ENCODE measurements around the gene KNDC1.

KNDC1 gene

DNA sequence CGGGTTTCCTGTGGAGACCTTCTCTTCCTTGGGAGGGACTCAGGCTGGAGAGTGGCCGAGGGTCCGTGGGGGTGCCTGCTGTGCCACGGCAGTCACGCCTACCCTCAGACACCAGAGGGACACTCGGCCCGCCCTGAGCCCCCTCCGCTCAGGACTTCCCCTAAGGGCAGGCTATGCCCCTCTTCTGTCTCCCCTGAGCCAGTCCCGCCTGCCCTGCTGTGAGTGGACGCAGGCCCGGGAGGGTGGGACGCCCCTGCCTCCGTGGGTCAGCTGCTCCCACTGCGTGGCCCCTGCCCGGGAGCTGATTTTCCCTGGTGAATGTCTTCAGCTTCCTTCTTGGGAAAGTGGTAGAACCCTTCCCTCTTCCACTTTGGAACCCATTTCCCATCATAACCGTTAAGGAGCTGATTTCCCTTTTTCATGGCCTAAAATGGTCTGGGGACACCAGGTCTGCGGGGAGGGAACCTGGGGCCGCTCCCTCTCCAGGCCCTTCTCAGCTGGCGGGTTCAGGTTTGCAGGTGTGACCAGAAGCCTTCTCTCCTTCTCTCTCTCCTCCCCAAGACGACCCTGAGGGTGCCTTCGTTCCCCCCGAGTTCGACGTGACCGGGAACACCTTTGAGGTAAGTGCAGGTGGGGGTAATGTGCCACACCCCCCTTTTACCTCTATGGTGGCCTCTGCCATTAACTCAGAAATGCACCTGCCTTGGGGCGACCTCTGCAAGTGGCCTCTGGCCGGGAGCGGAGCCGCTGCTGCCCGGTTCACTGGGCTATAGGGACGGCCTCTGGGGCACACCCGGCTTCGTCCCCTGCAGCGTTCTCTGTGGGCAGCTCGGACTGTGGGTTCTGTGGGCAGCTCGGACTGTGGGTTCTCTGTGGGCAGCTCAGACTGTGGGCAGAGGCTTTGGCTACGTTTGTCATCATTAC, 7.9 kb downstream of the KNDC1 start:
- TF ChIP-seq, protein P1, sequence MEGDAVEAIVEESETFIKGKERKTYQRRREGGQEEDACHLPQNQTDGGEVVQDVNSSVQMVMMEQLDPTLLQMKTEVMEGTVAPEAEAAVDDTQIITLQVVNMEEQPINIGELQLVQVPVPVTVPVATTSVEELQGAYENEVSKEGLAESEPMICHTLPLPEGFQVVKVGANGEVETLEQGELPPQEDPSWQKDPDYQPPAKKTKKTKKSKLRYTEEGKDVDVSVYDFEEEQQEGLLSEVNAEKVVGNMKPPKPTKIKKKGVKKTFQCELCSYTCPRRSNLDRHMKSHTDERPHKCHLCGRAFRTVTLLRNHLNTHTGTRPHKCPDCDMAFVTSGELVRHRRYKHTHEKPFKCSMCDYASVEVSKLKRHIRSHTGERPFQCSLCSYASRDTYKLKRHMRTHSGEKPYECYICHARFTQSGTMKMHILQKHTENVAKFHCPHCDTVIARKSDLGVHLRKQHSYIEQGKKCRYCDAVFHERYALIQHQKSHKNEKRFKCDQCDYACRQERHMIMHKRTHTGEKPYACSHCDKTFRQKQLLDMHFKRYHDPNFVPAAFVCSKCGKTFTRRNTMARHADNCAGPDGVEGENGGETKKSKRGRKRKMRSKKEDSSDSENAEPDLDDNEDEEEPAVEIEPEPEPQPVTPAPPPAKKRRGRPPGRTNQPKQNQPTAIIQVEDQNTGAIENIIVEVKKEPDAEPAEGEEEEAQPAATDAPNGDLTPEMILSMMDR (IDR thresholded peaks at IDR 0.05; ENCODE audit: insufficient read depth, low read length, missing control alignments): no peak
- H3K4me3 ChIP-seq (ENCODE audit: low read depth, low read length): no peak overlapping the region
- CTCF ChIA-PET: no interaction called here
- DNase-seq (ENCODE audit: low read depth, low spot score): no peak
- POLR2A ChIA-PET: no interaction called here

DNA sequence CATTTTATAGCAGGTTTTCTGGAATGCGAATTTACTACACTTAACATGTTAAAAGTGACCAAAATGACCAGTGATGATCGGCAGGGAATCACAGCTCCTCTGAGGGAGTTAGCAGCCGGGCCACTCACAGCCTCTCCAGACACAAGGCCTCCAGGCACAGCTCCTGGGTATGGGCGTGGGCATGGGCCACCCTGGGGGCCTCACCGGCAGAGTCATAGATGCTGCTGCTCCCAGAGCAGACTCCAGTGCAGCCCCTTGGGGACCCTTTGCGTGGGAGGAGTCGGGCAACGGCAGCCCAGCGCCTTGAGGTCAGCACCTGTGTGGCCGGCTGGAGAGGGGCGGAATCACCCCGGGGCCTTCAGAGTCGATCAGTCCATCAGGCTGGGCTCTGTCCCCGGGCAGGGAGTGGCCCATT, 8.6 kb downstream of the KNDC1 start:
- ChIA-PET CTCF (no interaction called here), POLR2A (no interaction called here)
- DNase-seq (ENCODE audit: low read depth, low spot score): no peak
- H3K4me3 ChIP-seq (ENCODE audit: low read depth, low read length): no peak overlapping the region
- TF ChIP-seq, protein P1 (IDR thresholded peaks at IDR 0.05; ENCODE audit: insufficient read depth, low read length, missing control alignments): no peak

DNA sequence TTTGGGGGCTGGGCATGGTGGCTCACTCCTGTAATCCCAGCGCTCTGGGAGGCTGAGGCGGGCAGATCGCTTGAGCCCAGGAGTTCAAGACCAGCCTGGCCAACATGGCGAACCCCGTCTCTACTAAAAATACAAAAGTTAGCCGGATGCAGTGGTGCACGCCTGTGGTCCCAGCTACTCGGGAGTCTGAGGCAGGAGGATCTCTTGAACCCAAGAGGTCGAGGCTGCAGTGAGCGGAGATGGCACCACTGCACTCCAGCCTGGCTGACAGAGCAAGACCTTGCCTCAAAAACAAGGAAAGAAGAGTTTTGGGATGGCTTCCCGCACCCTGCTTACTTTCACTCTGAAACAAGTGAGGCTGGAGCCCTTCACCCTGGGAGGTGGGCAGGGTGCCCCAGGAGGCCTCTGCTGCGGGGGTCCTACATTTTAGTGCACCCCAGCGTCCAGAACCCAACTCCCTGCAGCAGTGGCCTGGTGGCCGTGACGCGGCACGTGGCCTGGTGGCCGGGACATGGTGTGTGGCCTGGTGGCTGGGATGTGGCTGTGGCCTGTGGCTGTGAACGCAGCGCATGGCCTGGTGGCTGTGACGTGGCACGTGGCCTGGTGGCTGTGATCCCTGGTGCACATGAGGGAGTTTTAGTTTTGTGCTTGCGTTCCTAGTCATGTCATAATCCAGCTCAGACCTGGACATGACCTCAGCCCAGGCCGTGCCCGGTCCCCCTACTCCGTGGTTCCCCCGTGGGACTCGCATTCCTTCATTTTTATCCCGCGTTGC, 9.3 kb downstream of the KNDC1 start:
- DNase-seq (ENCODE audit: low read depth, low spot score): no peak
- TF ChIP-seq, protein P1 (IDR thresholded peaks at IDR 0.05; ENCODE audit: insufficient read depth, low read length, missing control alignments): no peak
- POLR2A ChIA-PET: no interaction called here
- CTCF ChIA-PET: no interaction called here
- no peak overlapping the region for H3K4me3 ChIP-seq (ENCODE audit: low read depth, low read length)

- CTCF ChIA-PET: no interaction called here
- TF ChIP-seq, protein P1 (IDR thresholded peaks at IDR 0.05; ENCODE audit: insufficient read depth, low read length, missing control alignments): no peak
- H3K4me3 ChIP-seq (ENCODE audit: low read depth, low read length): no peak overlapping the region
- POLR2A ChIA-PET: no interaction called here
- no peak for DNase-seq (ENCODE audit: low read depth, low spot score)
Observed at GRCh38 chr10:133170092-133170491, 10.1 kb downstream of the KNDC1 start.

DNA sequence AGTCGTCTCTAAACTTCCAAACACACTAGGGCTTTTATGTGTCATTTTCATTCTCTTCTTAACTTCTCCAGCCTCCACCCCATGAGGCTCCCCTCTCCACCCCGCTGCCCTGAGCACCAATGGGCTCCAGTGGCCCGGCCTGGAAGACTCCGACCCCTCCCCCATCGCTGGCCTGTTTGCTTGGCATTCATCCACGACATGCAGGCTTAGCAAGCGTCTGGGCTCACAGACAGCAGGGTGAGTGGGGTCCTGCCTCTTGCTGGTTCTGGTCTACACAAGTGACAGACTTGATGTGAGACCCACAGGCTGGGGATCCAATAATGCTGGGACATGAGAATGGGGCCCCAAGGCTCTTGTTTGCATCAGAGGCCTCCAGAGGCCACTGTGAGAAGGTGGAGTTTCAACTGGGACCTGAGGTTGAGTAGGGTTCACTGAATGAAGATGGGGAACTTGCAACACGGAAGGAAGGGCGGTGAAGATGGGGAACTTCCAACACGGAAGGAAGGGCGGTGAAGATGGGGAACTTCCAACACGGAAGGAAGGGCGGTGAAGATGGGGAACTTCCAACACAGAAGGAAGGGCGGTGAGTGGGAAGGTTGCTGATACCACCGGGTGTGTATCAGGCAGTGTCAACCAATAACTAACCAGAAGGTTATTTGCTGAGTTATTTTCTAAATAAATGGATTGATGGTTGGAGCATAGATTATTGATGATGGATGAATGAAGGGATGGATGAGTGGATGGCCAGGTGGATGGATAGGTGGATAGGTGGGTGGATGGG, 14.0 kb downstream of the KNDC1 start:
- TF ChIP-seq, protein P1 (IDR thresholded peaks at IDR 0.05; ENCODE audit: insufficient read depth, low read length, missing control alignments): no peak
- CTCF ChIA-PET: no interaction called here
- POLR2A ChIA-PET: no interaction called here
- no peak for DNase-seq (ENCODE audit: low read depth, low spot score)
- H3K4me3 ChIP-seq (ENCODE audit: low read depth, low read length): no peak overlapping the region
